ENCODE measurements around the gene UCN2. TPM values are rescaled to one million over a fixed set of nuclear protein-coding genes. Genes with fewer than 3 reads are reported as not detected.

UCN2 gene
- total and polyA plus RNA-seq, 9 of the 15 experiments (the other 6 are each of a cell fraction or from before 2014, with no cell fraction given), result 0.08 to 0.11 TPM; not detected in 7

DNA sequence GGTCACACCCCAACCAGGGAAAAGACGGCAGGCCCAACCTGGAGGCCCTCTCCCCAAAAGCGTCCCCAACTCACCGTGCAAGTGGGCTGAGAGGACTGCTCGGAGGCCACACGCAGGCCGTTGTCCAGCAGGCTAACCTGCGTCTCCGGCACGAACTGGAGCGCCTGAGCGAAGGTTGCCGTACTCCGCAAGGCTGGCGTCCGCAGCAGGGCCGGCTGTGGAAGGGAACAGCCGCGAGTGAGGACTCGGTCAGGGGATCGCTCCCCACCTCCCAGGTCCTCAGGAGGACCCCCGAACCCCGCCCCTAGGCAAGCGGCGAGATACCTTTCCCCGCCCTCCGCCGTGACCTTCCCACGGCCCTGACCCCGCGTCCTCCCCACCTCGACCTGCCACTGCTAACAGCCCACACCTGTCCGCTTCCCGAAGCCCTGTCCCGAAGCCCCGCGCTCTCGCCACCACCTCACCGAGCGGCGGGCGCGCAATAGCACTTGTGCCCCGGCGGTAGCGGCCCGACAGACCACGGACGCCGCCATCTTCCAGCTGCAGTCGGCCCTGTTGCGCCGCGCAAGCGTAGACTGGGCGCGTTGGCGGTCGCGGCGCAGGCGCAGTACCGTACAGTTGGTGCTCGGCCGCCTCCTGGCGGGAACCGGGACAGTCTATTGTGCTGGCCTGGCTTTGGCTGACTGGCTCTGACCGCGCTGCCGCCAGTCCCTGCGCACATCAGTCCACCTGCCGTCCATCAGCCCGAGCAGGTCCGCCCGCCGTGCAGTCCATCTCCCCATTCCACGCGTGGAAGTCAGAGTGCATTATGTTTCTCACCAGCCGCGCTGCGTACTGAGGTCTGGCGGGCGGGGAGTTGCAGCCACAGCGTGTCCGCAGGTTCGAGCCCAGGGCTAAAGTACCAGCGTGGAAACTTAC lies 45.8 kb upstream of the UCN2 start, which contains the start of gene UQCRC1 (continued):
- TF ChIP-seq TEAD1 (CRISPR knock-in tag; IDR thresholded peaks at IDR 0.05), result no peak
- TF ChIP-seq, protein P1, sequence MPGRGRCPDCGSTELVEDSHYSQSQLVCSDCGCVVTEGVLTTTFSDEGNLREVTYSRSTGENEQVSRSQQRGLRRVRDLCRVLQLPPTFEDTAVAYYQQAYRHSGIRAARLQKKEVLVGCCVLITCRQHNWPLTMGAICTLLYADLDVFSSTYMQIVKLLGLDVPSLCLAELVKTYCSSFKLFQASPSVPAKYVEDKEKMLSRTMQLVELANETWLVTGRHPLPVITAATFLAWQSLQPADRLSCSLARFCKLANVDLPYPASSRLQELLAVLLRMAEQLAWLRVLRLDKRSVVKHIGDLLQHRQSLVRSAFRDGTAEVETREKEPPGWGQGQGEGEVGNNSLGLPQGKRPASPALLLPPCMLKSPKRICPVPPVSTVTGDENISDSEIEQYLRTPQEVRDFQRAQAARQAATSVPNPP (IDR thresholded peaks at IDR 0.05; ENCODE audit: borderline replicate concordance, insufficient read depth, insufficient read length), result no peak
- TF ChIP-seq ZNF785 (CRISPR knock-in tag; IDR thresholded peaks at IDR 0.05), result no peak
- no peak for TF ChIP-seq HDAC2 (IDR thresholded peaks at IDR 0.05)
- no peak for TF ChIP-seq TEAD4 (IDR thresholded peaks at IDR 0.05; ENCODE audit: low read length)
- TF ChIP-seq TEAD4 (CRISPR knock-in tag; IDR thresholded peaks at IDR 0.05; ENCODE audit: borderline replicate concordance), result no peak
- TF ChIP-seq, protein P2, sequence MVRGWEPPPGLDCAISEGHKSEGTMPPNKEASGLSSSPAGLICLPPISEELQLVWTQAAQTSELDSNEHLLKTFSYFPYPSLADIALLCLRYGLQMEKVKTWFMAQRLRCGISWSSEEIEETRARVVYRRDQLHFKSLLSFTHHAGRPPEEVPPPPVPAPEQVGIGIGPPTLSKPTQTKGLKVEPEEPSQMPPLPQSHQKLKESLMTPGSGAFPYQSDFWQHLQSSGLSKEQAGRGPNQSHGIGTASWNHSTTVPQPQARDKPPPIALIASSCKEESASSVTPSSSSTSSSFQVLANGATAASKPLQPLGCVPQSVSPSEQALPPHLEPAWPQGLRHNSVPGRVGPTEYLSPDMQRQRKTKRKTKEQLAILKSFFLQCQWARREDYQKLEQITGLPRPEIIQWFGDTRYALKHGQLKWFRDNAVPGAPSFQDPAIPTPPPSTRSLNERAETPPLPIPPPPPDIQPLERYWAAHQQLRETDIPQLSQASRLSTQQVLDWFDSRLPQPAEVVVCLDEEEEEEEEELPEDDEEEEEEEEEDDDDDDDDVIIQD (CRISPR knock-in tag; IDR thresholded peaks at IDR 0.05), result no peak
- TF ChIP-seq LARP7 (IDR thresholded peaks at IDR 0.05), result no peak
- TF ChIP-seq PTRF (tag; IDR thresholded peaks at IDR 0.05), result no peak
- TF ChIP-seq BMI1 (IDR thresholded peaks at IDR 0.05; ENCODE audit: low read length), result no peak
- TF ChIP-seq KLF16 (IDR thresholded peaks at IDR 0.05), result no peak
- TF ChIP-seq BHLHE40 (IDR thresholded peaks at IDR 0.05; ENCODE audit: low read length), result no peak
- TF ChIP-seq RCOR1 (IDR thresholded peaks at IDR 0.05; ENCODE audit: borderline replicate concordance in 1 of 2, low read depth in 2 of 2, low read length in 2 of 2), result peak in 1 of 2 experiments; percentile 30; a peak in 1 of 4 replicates
- TF ChIP-seq POLR2A (conservative IDR thresholded peaks at IDR 0.05), result peak; percentile 96
- peak; percentile 49 for TF ChIP-seq CREM (IDR thresholded peaks at IDR 0.05; ENCODE audit: low read depth)
- TF ChIP-seq, protein P3, sequence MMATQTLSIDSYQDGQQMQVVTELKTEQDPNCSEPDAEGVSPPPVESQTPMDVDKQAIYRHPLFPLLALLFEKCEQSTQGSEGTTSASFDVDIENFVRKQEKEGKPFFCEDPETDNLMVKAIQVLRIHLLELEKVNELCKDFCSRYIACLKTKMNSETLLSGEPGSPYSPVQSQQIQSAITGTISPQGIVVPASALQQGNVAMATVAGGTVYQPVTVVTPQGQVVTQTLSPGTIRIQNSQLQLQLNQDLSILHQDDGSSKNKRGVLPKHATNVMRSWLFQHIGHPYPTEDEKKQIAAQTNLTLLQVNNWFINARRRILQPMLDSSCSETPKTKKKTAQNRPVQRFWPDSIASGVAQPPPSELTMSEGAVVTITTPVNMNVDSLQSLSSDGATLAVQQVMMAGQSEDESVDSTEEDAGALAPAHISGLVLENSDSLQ (IDR thresholded peaks at IDR 0.05), result peak; percentile 63; the same call in 1 of the 2 replicates
- TF ChIP-seq HDAC8 (tag; IDR thresholded peaks at IDR 0.05), result no peak
- TF ChIP-seq NEUROD1 (IDR thresholded peaks at IDR 0.05; ENCODE audit: borderline replicate concordance, low read depth, low read length, partially characterized antibody), result no peak
- TF ChIP-seq ZNF3 (CRISPR knock-in tag; IDR thresholded peaks at IDR 0.05), result no peak
- no peak for TF ChIP-seq SRSF3 (IDR thresholded peaks at IDR 0.05; ENCODE audit: insufficient read depth, low read length)
- TF ChIP-seq, protein P4, sequence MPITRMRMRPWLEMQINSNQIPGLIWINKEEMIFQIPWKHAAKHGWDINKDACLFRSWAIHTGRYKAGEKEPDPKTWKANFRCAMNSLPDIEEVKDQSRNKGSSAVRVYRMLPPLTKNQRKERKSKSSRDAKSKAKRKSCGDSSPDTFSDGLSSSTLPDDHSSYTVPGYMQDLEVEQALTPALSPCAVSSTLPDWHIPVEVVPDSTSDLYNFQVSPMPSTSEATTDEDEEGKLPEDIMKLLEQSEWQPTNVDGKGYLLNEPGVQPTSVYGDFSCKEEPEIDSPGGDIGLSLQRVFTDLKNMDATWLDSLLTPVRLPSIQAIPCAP (CRISPR knock-in tag; IDR thresholded peaks at IDR 0.05; ENCODE audit: borderline replicate concordance), result no peak
- TF ChIP-seq ZNF79 (CRISPR knock-in tag; IDR thresholded peaks at IDR 0.05; ENCODE audit: low read depth), result no peak
- peak; percentile 83 for TF ChIP-seq KDM5B (IDR thresholded peaks at IDR 0.05; ENCODE audit: insufficient replicate concordance, low read depth, low read length)
- TF ChIP-seq ZBED1 (IDR thresholded peaks at IDR 0.05), result no peak
- TF ChIP-seq ZNF699 (CRISPR knock-in tag; IDR thresholded peaks at IDR 0.05; ENCODE audit: insufficient replicate concordance), result no peak

Measured in K562 (cell line).